ENCODE results near the gene SPON2. TPM values are rescaled to one million over a fixed set of nuclear protein-coding genes. Genes with fewer than 3 reads are reported as not detected.

SPON2 gene
- total RNA-seq, 2 experiments from 2014 or later, result 8.4 to 35.3 TPM

DNA sequence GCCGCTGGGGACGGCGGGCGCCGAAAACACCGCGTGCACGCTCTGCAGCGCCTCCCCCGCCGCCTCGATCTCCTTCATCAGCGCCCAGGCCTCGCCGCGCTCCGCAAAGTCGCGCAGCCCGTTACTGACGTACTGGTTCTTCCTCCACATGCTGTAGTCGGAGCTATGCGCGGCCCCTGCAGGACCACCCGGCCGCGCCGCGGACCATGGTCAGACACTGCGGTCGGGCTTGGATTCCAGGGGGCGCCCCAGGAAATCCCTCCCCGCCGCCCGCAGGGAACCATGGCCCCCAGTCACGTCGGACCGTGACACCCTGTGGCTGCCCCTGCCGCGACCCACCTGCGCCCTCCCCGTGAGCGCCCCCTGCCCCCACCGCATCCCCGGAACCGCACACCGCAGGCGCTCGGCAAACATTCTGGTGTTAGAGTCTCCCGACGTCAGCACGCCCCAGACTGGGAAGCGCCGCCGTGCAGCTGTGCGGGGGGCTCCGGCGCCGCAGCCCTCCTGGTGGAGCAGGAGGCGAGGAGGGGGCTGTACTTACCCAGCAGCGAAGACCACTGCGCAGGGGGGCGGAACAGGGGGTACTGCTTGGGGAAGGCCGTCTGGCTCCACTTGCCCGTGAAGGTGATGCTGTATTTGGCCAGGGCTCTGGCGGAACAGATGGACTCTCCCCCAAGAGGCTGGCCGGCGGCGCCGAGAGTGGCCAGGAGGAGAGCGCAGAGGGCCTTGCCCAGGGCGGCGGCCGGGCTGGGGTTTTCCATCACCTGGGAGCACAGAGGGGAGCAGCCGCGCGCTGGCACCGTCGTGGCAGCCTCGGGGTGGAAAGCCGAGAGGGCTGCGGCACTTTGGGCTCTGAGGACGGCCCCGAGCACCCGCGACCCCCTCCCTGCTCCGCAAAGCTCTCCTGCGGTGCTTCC, 814 bp downstream of the SPON2 start:
- Histone ChIP-seq H3K4me3 (ENCODE audit: low read depth, low read length, poor library complexity, severe bottlenecking) (no peak overlapping the region), H3K27ac (ENCODE audit: low read depth, low read length, poor library complexity, severe bottlenecking) (no peak overlapping the region), H3K79me2 (ENCODE audit: insufficient read depth, low read depth, low read length) (no peaks in the 10 kb centered on the region), H3K4me2 (ENCODE audit: low read length) (no peak overlapping the region), H3K9me3 (ENCODE audit: low read length) (no peaks in the 10 kb centered on the region), H4K20me1 (ENCODE audit: insufficient read depth, low read length) (no peaks in the 10 kb centered on the region), H2AFZ (ENCODE audit: low read length) (no peak overlapping the region), H3K36me3 (ENCODE audit: insufficient read depth, low read length) (no peaks in the 10 kb centered on the region), H3K9me2 (ENCODE audit: insufficient read depth, low read length) (no peaks in the 10 kb centered on the region), H3K4me1 (ENCODE audit: insufficient read depth, low read length, poor library complexity, severe bottlenecking) (peaks cover 16% of the 10 kb centered on the region)
- DNase-seq (ENCODE audit: low spot score), result no peak
- TF ChIP-seq EZH2phosphoT487 (IDR thresholded peaks at IDR 0.05; ENCODE audit: borderline replicate concordance, low read depth, low read length), result no peak
- TF ChIP-seq, protein P1, sequence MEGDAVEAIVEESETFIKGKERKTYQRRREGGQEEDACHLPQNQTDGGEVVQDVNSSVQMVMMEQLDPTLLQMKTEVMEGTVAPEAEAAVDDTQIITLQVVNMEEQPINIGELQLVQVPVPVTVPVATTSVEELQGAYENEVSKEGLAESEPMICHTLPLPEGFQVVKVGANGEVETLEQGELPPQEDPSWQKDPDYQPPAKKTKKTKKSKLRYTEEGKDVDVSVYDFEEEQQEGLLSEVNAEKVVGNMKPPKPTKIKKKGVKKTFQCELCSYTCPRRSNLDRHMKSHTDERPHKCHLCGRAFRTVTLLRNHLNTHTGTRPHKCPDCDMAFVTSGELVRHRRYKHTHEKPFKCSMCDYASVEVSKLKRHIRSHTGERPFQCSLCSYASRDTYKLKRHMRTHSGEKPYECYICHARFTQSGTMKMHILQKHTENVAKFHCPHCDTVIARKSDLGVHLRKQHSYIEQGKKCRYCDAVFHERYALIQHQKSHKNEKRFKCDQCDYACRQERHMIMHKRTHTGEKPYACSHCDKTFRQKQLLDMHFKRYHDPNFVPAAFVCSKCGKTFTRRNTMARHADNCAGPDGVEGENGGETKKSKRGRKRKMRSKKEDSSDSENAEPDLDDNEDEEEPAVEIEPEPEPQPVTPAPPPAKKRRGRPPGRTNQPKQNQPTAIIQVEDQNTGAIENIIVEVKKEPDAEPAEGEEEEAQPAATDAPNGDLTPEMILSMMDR (conservative IDR thresholded peaks at IDR 0.05; ENCODE audit: low read length), result no peak
- ChIA-PET POLR2A (no interaction called here), CTCF (ENCODE audit: unreplicated experiment) (no interaction called here)
- no TSS peak for BruUV-seq (replicated peaks)
- intact Hi-C loops (cut with micrococcal nuclease; ENCODE audit: unreplicated experiment), result no loop called here

DNA sequence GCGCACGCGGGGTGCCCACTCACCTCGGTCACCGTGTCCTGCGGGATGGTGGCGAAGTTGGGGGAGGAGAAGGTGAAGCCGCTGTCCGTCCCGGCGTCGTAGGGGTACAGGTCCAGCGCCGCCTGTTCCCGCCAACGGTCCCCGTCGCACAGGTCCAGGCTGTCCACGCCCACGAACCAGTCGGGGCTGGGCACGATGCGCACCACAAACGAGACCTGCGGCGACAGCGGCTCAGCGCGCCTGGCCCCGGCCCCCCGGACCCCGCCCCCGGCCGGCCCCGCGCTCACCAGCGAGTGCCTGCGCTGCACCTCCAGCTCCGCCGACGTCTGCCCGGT, 1.4 kb downstream of the SPON2 start:
- Histone ChIP-seq H3K4me1 (ENCODE audit: insufficient read depth, low read length, poor library complexity, severe bottlenecking) (peaks cover 18% of the 10 kb centered on the region), H4K20me1 (ENCODE audit: insufficient read depth, low read length) (no peaks in the 10 kb centered on the region), H3K9me3 (ENCODE audit: low read length) (no peaks in the 10 kb centered on the region), H3K79me2 (ENCODE audit: insufficient read depth, low read depth, low read length) (no peaks in the 10 kb centered on the region), H3K36me3 (ENCODE audit: insufficient read depth, low read length) (no peaks in the 10 kb centered on the region), H3K4me2 (ENCODE audit: low read length) (no peak overlapping the region), H2AFZ (ENCODE audit: low read length) (no peak overlapping the region), H3K27ac (ENCODE audit: low read depth, low read length, poor library complexity, severe bottlenecking) (no peak overlapping the region), H3K9me2 (ENCODE audit: insufficient read depth, low read length) (no peaks in the 10 kb centered on the region), H3K4me3 (ENCODE audit: low read depth, low read length, poor library complexity, severe bottlenecking) (no peak overlapping the region)
- ChIA-PET POLR2A (no interaction called here), CTCF (ENCODE audit: unreplicated experiment) (no interaction called here)
- no TSS peak for BruUV-seq (replicated peaks)
- intact Hi-C loops (cut with micrococcal nuclease; ENCODE audit: unreplicated experiment), result no loop called here
- no peak for TF ChIP-seq EZH2phosphoT487 (IDR thresholded peaks at IDR 0.05; ENCODE audit: borderline replicate concordance, low read depth, low read length)
- TF ChIP-seq, protein P1 (conservative IDR thresholded peaks at IDR 0.05; ENCODE audit: low read length), result no peak
- no peak for DNase-seq (ENCODE audit: low spot score)
